ENCODE results near the gene CFAP45. TPM values are rescaled to one million over a fixed set of nuclear protein-coding genes. Genes with fewer than 3 reads are reported as not detected.

CFAP45 gene
- 3.6 TPM for polyA plus RNA-seq (2012; ENCODE audit: insufficient read depth, insufficient read length, low read depth)

- H3K4me3 ChIP-seq (ENCODE audit: low read depth, low read length), result peak within 1 kb of the TSS; percentile 38
Observed at GRCh38 chr1:159900086-159900680, at the start of gene CFAP45. Gene CFAP45, minus strand, starts transcription at chr1:159900165. Its CDS starts 67 bp downstream, at chr1:159900098.

GRCh38 chr1:159949123-159949522, 49.2 kb upstream of the CFAP45 start:
- peaks cover 2% of the 10 kb centered on the region; the same call in 1 of the 2 replicates for H3K4me1 ChIP-seq
- H3K9me3 ChIP-seq, result no peaks in the 10 kb centered on the region
- no peaks in the 10 kb centered on the region for H3K27me3 ChIP-seq
- H3K4me3 ChIP-seq (ENCODE audit: low read depth, low read length), result no peak overlapping the region
- DNase-seq, result no peak
- no peak for TF ChIP-seq CTCF (IDR thresholded peaks at IDR 0.05; ENCODE audit: low read depth, low read length)
- H3K36me3 ChIP-seq, result no peaks in the 10 kb centered on the region

More at GRCh38 chr1:159900086-159900680, at the start of gene CFAP45:
- no peak for TF ChIP-seq CTCF (IDR thresholded peaks at IDR 0.05; ENCODE audit: low read depth, low read length)
- no peaks in the 10 kb centered on the region for H3K9me3 ChIP-seq
- no peaks in the 10 kb centered on the region for H3K36me3 ChIP-seq
- H3K4me1 ChIP-seq, result peaks cover 7% of the 10 kb centered on the region; the same call in 1 of the 2 replicates
- peak; percentile 94 for DNase-seq
- no peaks in the 10 kb centered on the region for H3K27me3 ChIP-seq

- no peak for TF ChIP-seq CTCF (IDR thresholded peaks at IDR 0.05; ENCODE audit: low read depth, low read length)
- no peaks in the 10 kb centered on the region for H3K27me3 ChIP-seq
- no peak for DNase-seq
- H3K9me3 ChIP-seq, result no peaks in the 10 kb centered on the region
- no peak overlapping the region for H3K4me3 ChIP-seq (ENCODE audit: low read depth, low read length)
- H3K36me3 ChIP-seq, result no peaks in the 10 kb centered on the region
- H3K4me1 ChIP-seq, result peaks cover 2% of the 10 kb centered on the region; the same call in 1 of the 2 replicates
Observed at GRCh38 chr1:159947942-159948341, 48.0 kb upstream of the CFAP45 start.

GRCh38 chr1:159946242-159947187, 46.5 kb upstream of the CFAP45 start:
- Histone ChIP-seq H3K9me3 (no peaks in the 10 kb centered on the region), H3K4me3 (ENCODE audit: low read depth, low read length) (peak overlapping the region; percentile 82), H3K4me1 (peaks cover 2% of the 10 kb centered on the region; the same call in 1 of the 2 replicates), H3K27me3 (no peaks in the 10 kb centered on the region), H3K36me3 (no peaks in the 10 kb centered on the region)
- no peak for DNase-seq
- TF ChIP-seq CTCF (IDR thresholded peaks at IDR 0.05; ENCODE audit: low read depth, low read length), result no peak

GRCh38 chr1:159945483-159946241, 45.7 kb upstream of the CFAP45 start, which contains the start of gene IGSF9:
Gene IGSF9, minus strand, starts transcription at chr1:159945613. Its CDS starts 2,159 bp downstream, at chr1:159943454.
- H3K9me3 ChIP-seq, result no peaks in the 10 kb centered on the region
- H3K36me3 ChIP-seq, result no peaks in the 10 kb centered on the region
- peak within 1 kb of the TSS; percentile 82 for H3K4me3 ChIP-seq (ENCODE audit: low read depth, low read length)
- TF ChIP-seq CTCF (IDR thresholded peaks at IDR 0.05; ENCODE audit: low read depth, low read length), result peak; percentile 53
- H3K27me3 ChIP-seq, result no peaks in the 10 kb centered on the region
- DNase-seq, result peak; percentile 96
- H3K4me1 ChIP-seq, result peaks cover 2% of the 10 kb centered on the region; the same call in 1 of the 2 replicates
